Keratinocyte (primary cell): Measurements from ENCODE around the gene ALK.
"Not testable (repeated sequence)": the region's sequence is repeated elsewhere in the genome, so short reads cannot be mapped to it uniquely, and the experiment has no call there.

ENCODE experiments used
- EZH2 ChIP-seq: IDR thresholded peaks from one replicate; pipeline ENCODE4 v1.6.1; 2012; ENCODE audit warnings: inconsistent platforms, mild to moderate bottlenecking, low read length, moderate library complexity
- TF ChIP-seq, protein P1 (sequence below), 3 experiments: IDR thresholded peaks in 1 of 3; conservative IDR thresholded peaks in 1 of 3; optimal IDR thresholded peaks in 1 of 3; 2 replicates in 2 of 3; 3 replicates in 1 of 3; pipeline versions ENCODE3 to v1.5.1; 2011; ENCODE audit warnings: low read length in 3 of 3, mild to moderate bottlenecking in 3 of 3, moderate library complexity in 2 of 3, control low read depth in 1 of 3, inconsistent platforms in 1 of 3; ENCODE audit not compliant: insufficient read depth in 2 of 3; ENCODE audit errors: extremely low read depth in 1 of 3

DNA sequence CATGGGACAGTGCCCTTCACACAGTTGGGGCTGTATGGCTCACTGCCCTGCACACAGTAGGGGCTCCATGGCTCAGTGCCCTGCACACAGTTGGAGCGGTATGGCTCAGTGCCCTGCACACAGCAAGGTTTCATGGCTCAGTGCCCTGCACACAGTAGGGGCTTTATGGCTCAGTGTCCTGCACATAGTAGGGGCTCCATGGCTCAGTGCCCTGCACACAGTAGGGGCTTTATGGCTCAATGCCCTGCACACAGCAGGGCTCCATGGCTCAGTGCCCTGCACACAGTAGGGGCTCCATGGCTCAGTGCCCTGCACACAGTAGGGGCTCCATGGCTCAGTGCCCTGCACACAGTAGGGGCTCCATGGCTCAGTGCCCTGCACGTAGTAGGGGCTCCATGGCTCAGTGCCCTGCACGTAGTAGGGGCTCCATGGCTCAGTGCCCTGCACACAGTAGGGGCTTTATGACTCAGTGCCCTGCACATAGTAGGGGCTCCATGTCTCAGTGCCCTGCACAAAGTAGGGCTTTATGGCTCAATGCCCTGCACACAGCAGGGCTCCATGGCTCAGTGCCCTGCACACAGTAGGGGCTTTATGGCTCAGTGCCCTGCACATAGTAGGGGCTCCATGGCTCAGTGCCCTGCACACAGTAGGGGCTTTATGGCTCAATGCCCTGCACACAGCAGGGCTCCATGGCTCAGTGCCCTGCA is 676.2 kb downstream of the ALK start:
- TF ChIP-seq, protein P1, sequence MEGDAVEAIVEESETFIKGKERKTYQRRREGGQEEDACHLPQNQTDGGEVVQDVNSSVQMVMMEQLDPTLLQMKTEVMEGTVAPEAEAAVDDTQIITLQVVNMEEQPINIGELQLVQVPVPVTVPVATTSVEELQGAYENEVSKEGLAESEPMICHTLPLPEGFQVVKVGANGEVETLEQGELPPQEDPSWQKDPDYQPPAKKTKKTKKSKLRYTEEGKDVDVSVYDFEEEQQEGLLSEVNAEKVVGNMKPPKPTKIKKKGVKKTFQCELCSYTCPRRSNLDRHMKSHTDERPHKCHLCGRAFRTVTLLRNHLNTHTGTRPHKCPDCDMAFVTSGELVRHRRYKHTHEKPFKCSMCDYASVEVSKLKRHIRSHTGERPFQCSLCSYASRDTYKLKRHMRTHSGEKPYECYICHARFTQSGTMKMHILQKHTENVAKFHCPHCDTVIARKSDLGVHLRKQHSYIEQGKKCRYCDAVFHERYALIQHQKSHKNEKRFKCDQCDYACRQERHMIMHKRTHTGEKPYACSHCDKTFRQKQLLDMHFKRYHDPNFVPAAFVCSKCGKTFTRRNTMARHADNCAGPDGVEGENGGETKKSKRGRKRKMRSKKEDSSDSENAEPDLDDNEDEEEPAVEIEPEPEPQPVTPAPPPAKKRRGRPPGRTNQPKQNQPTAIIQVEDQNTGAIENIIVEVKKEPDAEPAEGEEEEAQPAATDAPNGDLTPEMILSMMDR (optimal IDR thresholded peaks at IDR 0.05 in 1 of 3, IDR thresholded peaks at IDR 0.05 in 1 of 3, conservative IDR thresholded peaks at IDR 0.05 in 1 of 3; ENCODE audit: extremely low read depth in 1 of 3, insufficient read depth in 2 of 3, low read length in 3 of 3) = not testable (repeated sequence)
- TF ChIP-seq EZH2 = not testable (repeated sequence)
